HG03442 (cell line): ENCODE data around the gene TRMT10C.
"Not testable (repeated sequence)": the region's sequence is repeated elsewhere in the genome, so short reads cannot be mapped to it uniquely, and the experiment has no call there.

Experiments
- ATAC-seq: cut with Tn5 transposase; IDR thresholded peaks from one replicate; pipeline ENCODE4 v1.9.1; 2021; ENCODE audit warnings: mild to moderate bottlenecking, moderate library complexity; ENCODE audit not compliant: unreplicated experiment

The TRMT10C gene

DNA sequence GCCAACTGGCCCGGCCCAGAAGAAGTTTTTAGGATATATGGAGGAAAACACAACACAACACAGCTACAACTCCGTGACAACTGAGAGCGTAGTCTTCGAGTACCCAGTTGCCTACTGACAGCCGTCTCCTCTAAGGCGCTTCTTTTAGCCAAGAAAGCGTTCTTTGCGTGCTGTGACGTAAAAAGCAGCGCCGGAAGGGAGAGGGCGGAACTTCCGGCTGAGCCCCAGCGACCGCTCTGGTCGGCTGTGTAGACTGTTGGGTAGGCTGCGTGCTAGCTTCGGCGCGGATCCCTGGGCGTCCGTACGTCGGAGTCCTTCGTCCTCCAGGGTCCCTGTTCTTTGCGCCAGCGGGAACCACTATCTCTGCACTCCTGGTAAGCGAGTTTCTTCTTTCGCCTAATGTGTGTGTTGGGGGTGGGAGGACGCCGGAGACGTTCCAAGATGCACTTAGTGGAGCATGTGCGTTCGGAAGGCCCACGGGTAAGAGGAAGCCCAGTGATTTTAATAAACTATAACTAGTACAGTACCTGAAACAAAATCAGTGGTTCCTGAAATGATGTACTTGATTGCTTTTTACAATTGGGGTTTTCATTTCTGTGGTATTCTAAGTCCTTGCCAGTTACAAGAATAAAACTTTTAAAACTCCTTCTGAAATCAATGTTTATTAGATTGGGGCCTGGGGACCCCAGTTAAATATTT is at the start of gene TRMT10C:
Gene TRMT10C (plus strand): TSS at position 239 of the 699 bp plus-strand sequence. CDS start 2,914 bp downstream, outside the sequence.
- peak; percentile 99 for ATAC-seq

- ATAC-seq = peak; percentile 28
Observed at GRCh38 chr3:101512396-101512645, 49.3 kb upstream of the TRMT10C start.

- ATAC-seq = peak; percentile 63
Observed at GRCh38 chr3:101512646-101513418, 48.8 kb upstream of the TRMT10C start, which contains the start of gene SENP7. Gene SENP7 (minus strand): TSS chr3:101513212. CDS start chr3:101513130, 82 bp downstream.

DNA sequence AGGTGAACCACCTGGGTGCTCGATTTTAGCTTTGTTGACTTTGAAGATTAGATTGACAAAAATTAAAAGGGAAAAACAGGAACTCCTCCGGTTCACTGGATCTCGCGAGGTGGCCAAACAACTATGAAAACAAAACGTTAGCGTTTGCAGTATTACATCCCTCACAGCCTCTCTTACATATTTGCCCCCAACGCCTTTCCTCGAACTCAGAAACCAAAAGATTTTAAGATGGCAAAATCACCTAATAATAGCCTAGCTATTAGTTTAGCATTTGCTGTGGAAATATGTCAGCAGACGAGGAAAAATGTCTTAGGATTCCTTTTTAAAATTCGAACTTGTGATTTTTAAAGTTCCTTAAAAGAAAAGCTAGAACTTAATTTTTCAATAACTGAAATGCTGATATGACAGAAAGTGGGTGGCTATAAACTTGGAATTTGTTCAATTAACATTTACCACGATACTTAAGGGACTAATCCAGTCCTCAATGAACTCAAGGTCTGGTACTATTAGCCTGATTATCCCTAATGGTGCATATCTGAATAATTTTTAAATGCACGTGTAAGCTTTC is 48.2 kb upstream of the TRMT10C start:
- peak; percentile 22 for ATAC-seq

DNA sequence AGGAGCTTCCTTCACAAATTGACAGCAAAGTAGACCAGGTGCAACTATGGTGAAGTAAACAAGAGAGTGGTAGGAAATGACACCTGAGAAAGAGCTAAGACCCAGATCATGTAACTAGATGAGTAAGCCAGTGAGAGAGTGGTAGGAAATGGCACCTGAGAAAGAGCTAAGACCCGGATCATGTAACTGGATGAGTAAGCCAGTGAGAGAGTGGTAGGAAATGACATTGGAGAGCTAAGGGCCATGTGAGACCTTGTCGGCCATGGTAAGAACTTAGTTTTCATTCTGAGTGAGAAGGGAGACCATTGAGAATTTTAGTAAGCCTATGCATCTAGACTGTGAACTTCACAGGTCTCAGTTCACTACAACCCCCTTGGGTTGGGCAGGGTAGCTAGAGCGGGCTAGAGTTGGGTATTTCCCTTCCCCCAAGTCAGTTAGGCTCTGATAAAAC is 43.2 kb upstream of the TRMT10C start:
- ATAC-seq = peak; percentile 98

GRCh38 chr3:101519685-101520365 is 41.8 kb upstream of the TRMT10C start:
- no peak for ATAC-seq

- no peak for ATAC-seq
Observed at GRCh38 chr3:101521211-101521701, 40.4 kb upstream of the TRMT10C start.

DNA sequence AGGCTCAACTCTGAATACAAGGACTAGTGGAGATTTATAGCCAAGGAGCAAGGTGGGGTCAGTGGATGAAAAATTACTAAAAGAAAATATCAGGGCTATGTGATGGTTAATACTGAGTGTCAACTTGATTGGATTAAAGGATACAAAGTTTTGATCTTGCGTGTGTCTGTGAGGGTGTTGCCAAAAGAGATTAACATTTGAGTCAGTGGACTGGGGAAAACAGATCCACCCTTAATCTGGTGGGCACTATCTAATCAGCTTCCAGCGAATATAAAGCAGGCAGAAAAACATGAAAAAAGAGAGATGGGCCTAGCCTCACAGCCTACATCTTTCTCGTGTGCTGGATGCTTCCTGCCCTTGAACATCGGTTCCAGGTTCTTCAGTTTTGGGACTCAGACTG is 34.2 kb upstream of the TRMT10C start:
- ATAC-seq = no peak

DNA sequence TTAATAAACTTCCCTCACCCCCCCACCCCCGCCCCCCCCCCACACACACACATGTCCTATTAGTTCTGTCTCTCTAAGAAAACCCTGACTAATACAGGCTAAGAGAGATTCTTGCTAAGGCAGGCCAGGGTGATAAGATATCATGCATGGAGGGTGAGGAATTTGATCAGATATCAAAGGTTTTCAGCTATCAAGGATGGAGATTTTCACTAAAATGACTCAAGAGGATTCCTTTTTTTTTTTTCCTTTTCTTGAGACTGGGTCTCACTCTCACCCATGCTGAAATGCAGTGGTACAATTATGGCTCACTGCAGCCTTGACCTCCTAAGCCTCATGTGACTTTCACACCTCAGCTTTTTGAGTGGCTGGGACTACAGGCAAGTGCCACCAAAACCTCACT is 33.8 kb upstream of the TRMT10C start:
- no peak for ATAC-seq

GRCh38 chr3:101529816-101530685 is 31.6 kb upstream of the TRMT10C start:
- no peak for ATAC-seq

GRCh38 chr3:101530686-101531047 is 31.0 kb upstream of the TRMT10C start:
- ATAC-seq = no peak

DNA sequence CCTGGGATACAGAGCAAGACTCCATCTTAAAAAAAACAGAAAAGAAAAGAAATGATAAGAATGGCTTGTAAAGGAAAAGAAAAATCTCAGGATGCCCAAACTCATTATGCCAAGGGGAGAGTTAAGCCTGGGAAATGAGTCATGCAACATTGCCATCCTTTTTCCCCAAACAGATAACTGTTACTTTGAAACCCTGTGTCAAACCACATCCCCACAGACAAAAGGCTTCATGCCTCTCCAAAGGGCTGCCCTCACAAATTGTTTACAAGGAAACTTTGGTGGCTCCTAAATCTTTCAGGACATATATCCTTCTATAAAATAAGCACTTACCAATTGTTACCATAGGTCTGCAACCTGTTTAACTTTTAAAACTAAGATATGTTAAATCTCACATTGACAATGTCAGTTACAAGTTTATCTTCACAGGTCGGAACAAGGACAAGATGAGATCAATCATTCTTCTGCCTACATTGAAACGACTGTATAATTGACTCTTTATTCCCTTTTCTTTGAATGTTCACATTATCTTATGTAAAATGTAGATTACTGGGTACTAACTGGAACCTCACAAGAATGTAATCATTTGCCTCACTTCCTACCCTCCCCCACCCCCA is 30.1 kb upstream of the TRMT10C start:
- no peak for ATAC-seq

- ATAC-seq = no peak
Observed at GRCh38 chr3:101532783-101533602, 28.7 kb upstream of the TRMT10C start.

DNA sequence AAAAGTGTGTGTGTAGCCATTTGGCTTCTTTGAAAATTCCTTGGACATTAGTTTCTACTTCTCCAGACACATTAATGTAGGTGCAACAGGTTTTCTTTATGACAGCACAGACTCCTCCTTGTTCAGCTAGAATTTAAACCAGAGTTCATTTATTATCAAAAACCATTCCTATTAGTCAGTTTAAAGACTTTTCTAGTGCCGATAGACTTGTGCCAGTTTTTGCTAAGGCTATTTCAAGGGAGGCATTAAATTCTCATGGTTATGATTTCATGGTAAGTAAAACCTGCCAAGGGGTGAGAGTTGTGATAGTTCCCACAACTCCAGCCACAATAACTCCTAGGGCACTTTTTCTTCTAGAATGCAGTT is 28.1 kb upstream of the TRMT10C start:
- no peak for ATAC-seq

DNA sequence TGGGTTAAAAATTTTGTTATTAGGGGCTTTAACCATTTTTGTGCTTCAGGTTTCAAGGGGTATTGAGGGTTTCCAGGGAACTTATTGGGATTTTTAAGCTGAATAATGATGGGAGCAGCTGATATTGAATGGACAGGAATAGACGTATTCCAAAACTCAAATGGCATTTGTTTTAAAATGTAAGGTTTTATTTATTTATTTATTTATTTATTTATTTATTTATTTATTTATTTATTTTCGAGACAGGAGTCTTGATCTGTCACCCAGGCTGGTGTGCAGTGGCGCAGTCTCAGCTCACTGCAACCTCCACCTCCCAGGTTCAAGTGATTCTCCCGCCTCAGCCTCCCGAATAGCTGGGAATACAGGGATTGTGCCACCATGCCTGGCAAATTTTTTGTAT is 26.4 kb upstream of the TRMT10C start:
- no peak for ATAC-seq

GRCh38 chr3:101536266-101536665 is 25.4 kb upstream of the TRMT10C start:
- no peak for ATAC-seq

DNA sequence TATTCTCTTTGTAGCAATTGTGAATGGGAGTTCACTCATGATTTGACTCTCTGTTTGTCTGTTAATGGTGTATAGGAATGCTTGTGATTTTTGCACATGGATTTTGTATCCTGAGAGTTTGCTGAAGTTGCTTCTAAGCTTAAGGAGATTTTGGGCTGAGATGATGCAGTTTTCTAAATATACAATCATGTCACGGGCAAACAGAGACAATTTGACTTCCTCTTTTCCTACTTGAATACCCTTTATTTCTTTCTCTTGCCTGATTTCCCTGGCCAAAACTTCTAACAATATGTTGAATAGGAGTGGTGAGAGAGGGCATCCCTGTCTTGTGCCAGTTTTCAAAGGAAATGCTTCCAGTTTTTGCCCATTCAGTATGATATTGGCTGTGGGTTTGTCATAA is 24.7 kb upstream of the TRMT10C start:
- ATAC-seq = not testable (repeated sequence)

DNA sequence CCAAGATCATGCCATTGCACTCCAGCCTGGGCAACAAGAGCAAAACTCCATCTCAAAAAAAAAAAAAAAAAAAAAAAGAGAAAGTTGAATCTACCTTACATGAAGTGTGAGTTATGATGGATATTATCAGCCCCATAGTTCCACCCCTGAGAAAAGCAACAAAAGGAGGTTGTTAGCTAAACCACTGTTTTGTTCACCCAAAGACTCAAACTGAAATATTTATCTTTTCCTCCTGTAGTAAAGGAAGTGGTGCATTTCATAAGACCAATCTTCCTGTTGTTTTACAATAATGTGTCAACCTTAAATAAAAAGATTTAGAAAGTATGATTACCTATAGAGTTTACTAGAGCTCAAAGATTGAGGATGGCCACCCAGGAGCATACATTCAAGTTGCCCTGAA is 18.7 kb upstream of the TRMT10C start:
- no peak for ATAC-seq

- no peak for ATAC-seq
Observed at GRCh38 chr3:101544161-101544850, 17.4 kb upstream of the TRMT10C start.
